Fibroblast of skin of right quadriceps (primary cell): ENCODE measurements around the gene STARD9.

Source experiments
- DNase-seq: peaks from one replicate; pipeline ENCODE4 v3.0.0-alpha.2; 2013

STARD9 gene

GRCh38 chr15:42704492-42704926 is 129.1 kb downstream of the STARD9 start:
- peak; percentile 58 for DNase-seq

- no peak for DNase-seq
Observed at GRCh38 chr15:42705336-42705735, 129.9 kb downstream of the STARD9 start.

GRCh38 chr15:42707068-42707467 is 131.7 kb downstream of the STARD9 start:
- peak; percentile 17 for DNase-seq

- DNase-seq = no peak
Observed at GRCh38 chr15:42707873-42708544, 132.6 kb downstream of the STARD9 start.

GRCh38 chr15:42710662-42711061 is 135.3 kb downstream of the STARD9 start:
- no peak for DNase-seq

- DNase-seq = no peak
Observed at GRCh38 chr15:42711746-42712145, 136.3 kb downstream of the STARD9 start.

GRCh38 chr15:42712584-42712983 is 137.2 kb downstream of the STARD9 start:
- no peak for DNase-seq

- DNase-seq = no peak
Observed at GRCh38 chr15:42716125-42716524, 140.7 kb downstream of the STARD9 start.

- peak; percentile 16 for DNase-seq
Observed at GRCh38 chr15:42716626-42717025, 141.2 kb downstream of the STARD9 start.

GRCh38 chr15:42719043-42719442 is 143.6 kb downstream of the STARD9 start:
- DNase-seq = no peak

GRCh38 chr15:42720071-42720470 is 144.7 kb downstream of the STARD9 start:
- DNase-seq = no peak

GRCh38 chr15:42721016-42721415 is 145.6 kb downstream of the STARD9 start:
- no peak for DNase-seq

GRCh38 chr15:42721916-42722315 is 146.5 kb downstream of the STARD9 start:
- no peak for DNase-seq

- DNase-seq = no peak
Observed at GRCh38 chr15:42723068-42723467, 147.7 kb downstream of the STARD9 start.

GRCh38 chr15:42724276-42724675 is 148.9 kb downstream of the STARD9 start:
- DNase-seq = no peak

GRCh38 chr15:42725331-42725903 is 150.0 kb downstream of the STARD9 start:
- no peak for DNase-seq

GRCh38 chr15:42726114-42726513 is 150.7 kb downstream of the STARD9 start:
- DNase-seq = no peak

- no peak for DNase-seq
Observed at GRCh38 chr15:42727750-42728381, 152.5 kb downstream of the STARD9 start.

GRCh38 chr15:42728560-42728959 is 153.2 kb downstream of the STARD9 start:
- no peak for DNase-seq

- no peak for DNase-seq
Observed at GRCh38 chr15:42728972-42729371, 153.6 kb downstream of the STARD9 start.

- no peak for DNase-seq
Observed at GRCh38 chr15:42729409-42729808, 154.0 kb downstream of the STARD9 start.

- DNase-seq = no peak
Observed at GRCh38 chr15:42730135-42730534, 154.7 kb downstream of the STARD9 start.

- no peak for DNase-seq
Observed at GRCh38 chr15:42730536-42730935, 155.1 kb downstream of the STARD9 start.

- no peak for DNase-seq
Observed at GRCh38 chr15:42731461-42731860, 156.1 kb downstream of the STARD9 start.
